ENCODE data around the gene GMPR. TPM values are rescaled to one million over a fixed set of nuclear protein-coding genes. Genes with fewer than 3 reads are reported as not detected.
A peak's percentile ranks its signal among the peaks of the same experiment; 100 is the strongest.

The GMPR gene
- total RNA-seq, 2 donors from 2014 or later: 17.0 to 62.1 TPM

DNA sequence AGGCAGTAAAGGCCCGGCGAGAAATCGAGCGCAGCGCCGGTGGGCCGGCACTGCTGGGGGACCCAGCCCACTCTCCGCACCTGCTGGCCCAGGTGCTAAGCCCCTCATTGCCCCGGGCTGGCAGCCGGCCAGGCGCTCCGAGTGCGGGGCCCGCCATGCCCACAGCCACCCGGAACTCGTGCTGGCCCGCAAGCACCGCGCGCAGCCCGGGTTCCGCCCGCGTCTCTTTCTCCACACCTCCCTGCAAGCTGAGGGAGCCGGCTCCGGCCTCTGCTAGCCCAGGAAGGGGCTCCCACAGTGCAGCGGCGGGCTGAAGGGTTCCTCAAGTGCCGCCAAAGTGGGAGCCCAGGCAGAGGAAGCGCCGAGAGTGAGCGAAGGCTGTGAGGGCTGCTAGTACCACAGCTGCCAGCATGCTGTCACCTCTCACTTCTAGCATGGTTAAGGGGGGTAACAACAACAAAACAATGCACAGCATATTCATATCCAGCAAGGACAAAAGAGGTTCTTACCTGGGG lies 11.3 kb upstream of the GMPR start:
- H3K4me1 ChIP-seq (ENCODE audit: control insufficient read depth in 1 of 2, low read depth in 2 of 2): peaks cover 0 to 29% of the 10 kb centered on the region in 2 donors
- no peaks in the 10 kb centered on the region for H3K27me3 ChIP-seq (replicated peaks; ENCODE audit: insufficient read depth)
- no peak for DNase-seq (ENCODE audit: low spot score)
- no peak overlapping the region for H3K27ac ChIP-seq
- no peaks in the 10 kb centered on the region for H3K9me3 ChIP-seq
- H3K36me3 ChIP-seq: no peaks in the 10 kb centered on the region
- no peak for ATAC-seq (ENCODE audit: insufficient number of reproducible peaks, low FRiP score, low read depth)
- no peak overlapping the region for H3K4me3 ChIP-seq
- TF ChIP-seq, protein P1, sequence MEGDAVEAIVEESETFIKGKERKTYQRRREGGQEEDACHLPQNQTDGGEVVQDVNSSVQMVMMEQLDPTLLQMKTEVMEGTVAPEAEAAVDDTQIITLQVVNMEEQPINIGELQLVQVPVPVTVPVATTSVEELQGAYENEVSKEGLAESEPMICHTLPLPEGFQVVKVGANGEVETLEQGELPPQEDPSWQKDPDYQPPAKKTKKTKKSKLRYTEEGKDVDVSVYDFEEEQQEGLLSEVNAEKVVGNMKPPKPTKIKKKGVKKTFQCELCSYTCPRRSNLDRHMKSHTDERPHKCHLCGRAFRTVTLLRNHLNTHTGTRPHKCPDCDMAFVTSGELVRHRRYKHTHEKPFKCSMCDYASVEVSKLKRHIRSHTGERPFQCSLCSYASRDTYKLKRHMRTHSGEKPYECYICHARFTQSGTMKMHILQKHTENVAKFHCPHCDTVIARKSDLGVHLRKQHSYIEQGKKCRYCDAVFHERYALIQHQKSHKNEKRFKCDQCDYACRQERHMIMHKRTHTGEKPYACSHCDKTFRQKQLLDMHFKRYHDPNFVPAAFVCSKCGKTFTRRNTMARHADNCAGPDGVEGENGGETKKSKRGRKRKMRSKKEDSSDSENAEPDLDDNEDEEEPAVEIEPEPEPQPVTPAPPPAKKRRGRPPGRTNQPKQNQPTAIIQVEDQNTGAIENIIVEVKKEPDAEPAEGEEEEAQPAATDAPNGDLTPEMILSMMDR (IDR thresholded peaks at IDR 0.05): no peak

DNA sequence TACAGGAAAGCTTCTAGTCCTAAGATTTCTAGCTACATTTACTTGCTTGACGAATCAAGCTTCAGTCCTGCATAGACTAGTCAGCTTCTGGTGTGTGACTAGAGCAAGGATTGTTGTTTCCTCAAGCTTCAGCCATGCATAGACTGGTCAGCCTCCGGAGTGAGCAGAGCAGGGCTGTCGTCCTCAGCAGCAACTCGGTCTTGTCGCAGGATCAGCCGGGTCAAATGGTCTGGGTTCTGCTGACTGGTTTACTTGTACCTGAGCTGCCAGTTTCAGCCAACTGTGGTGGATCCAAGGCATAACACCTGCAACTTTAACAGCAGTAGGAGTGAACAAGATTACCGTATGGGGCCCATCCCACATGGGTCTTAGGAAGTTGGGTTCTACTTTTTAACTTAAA lies 10.8 kb upstream of the GMPR start:
- H3K36me3 ChIP-seq: no peaks in the 10 kb centered on the region
- no peak overlapping the region for H3K4me3 ChIP-seq
- no peak overlapping the region for H3K27ac ChIP-seq
- no peak for DNase-seq (ENCODE audit: low spot score)
- TF ChIP-seq, protein P1 (IDR thresholded peaks at IDR 0.05): no peak
- H3K9me3 ChIP-seq: no peaks in the 10 kb centered on the region
- no peak for ATAC-seq (ENCODE audit: insufficient number of reproducible peaks, low FRiP score, low read depth)
- H3K27me3 ChIP-seq (replicated peaks; ENCODE audit: insufficient read depth): no peaks in the 10 kb centered on the region
- H3K4me1 ChIP-seq (ENCODE audit: control insufficient read depth in 1 of 2, low read depth in 2 of 2): peaks cover 0 to 29% of the 10 kb centered on the region in 2 donors

- Histone ChIP-seq H3K27ac (no peak overlapping the region), H3K4me3 (no peak overlapping the region), H3K36me3 (no peaks in the 10 kb centered on the region), H3K4me1 (ENCODE audit: control insufficient read depth in 1 of 2, low read depth in 2 of 2) (peaks cover 0 to 29% of the 10 kb centered on the region in 2 donors), H3K27me3 (replicated peaks; ENCODE audit: insufficient read depth) (no peaks in the 10 kb centered on the region), H3K9me3 (no peaks in the 10 kb centered on the region)
- DNase-seq (ENCODE audit: low spot score) (no peak), ATAC-seq (ENCODE audit: insufficient number of reproducible peaks, low FRiP score, low read depth) (no peak)
- TF ChIP-seq, protein P1 (IDR thresholded peaks at IDR 0.05): no peak
Observed at GRCh38 chr6:16228043-16228442, 10.3 kb upstream of the GMPR start.

DNA sequence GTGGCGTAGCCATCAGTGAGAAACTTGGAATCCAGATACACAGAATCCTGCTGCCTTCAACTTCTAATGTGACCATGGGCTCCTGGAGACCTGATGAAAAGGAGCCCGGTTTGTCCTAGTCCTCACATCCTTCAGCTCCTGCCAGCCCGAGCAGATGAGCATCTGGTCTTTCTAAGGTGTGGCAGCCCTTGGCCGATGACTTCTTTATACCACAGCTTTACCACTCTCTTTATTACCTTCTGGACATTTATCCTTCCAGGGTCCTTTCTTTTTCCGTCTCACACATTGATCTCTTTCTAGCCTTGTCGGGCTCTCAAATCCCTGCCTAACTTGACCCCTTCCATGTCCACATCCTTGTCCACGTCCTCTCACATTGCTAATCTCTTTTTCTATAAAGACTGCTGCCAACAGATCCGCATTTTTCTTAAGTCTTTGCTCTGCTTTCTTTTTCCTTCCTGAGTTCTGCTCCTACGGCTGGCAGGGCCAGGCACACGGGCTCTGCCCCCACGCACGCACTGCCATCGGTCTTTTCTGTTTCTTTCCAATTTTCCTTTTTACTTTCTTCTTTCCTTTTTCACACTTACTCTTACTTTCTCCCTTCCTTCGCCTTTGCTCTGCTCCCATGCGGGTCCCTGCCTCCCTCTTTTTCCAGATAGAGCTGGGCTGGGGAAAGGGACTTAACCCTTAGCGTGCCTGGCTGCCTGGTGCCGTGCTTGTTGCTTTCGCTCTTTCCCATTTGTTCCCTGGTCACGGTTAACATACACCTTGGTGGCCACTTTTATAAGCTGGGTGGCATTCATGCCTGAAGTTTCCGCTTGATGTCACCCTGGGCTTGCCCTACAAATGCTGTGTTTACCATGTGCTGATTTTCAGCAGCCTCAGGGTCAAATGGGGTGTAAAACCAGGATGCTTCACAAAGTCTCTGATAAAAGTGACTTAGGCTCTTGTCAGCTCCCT lies 9.4 kb upstream of the GMPR start:
- Histone ChIP-seq H3K9me3 (no peaks in the 10 kb centered on the region), H3K4me3 (peak overlapping the region; percentile 67), H3K27ac (peak overlapping the region; percentile 43 to 44), H3K27me3 (replicated peaks; ENCODE audit: insufficient read depth) (no peaks in the 10 kb centered on the region), H3K4me1 (ENCODE audit: control insufficient read depth in 1 of 2, low read depth in 2 of 2) (peaks cover 0 to 21% of the 10 kb centered on the region in 2 donors), H3K36me3 (no peaks in the 10 kb centered on the region)
- DNase-seq (ENCODE audit: low spot score) (no peak), ATAC-seq (ENCODE audit: insufficient number of reproducible peaks, low FRiP score, low read depth) (peak; percentile 26)
- TF ChIP-seq, protein P1 (IDR thresholded peaks at IDR 0.05): no peak

GRCh38 chr6:16229700-16230099 lies 8.7 kb upstream of the GMPR start:
- DNase-seq (ENCODE audit: low spot score) (no peak), ATAC-seq (ENCODE audit: insufficient number of reproducible peaks, low FRiP score, low read depth) (no peak)
- no peaks in the 10 kb centered on the region for H3K36me3 ChIP-seq
- H3K4me3 ChIP-seq: peak overlapping the region; percentile 67
- H3K9me3 ChIP-seq: no peaks in the 10 kb centered on the region
- TF ChIP-seq, protein P1 (IDR thresholded peaks at IDR 0.05): no peak
- H3K27me3 ChIP-seq (replicated peaks; ENCODE audit: insufficient read depth): no peaks in the 10 kb centered on the region
- peaks cover 0 to 19% of the 10 kb centered on the region in 2 donors for H3K4me1 ChIP-seq (ENCODE audit: control insufficient read depth in 1 of 2, low read depth in 2 of 2)
- H3K27ac ChIP-seq: peak overlapping the region in 1 of 2 donors; percentile 43

Measured in thoracic aorta (tissue), 2 donors.